Measurements from ENCODE around the gene PTPRJ. TPM values are rescaled to one million over a fixed set of nuclear protein-coding genes. Genes with fewer than 3 reads are reported as not detected.

PTPRJ gene
- total and polyA plus RNA-seq, 2 of the 13 experiments (the other 11 are each of a cell fraction or from before 2014, with no cell fraction given), result 1.0 to 1.2 TPM

- in situ Hi-C loops (cut with HindIII; ENCODE audit: extremely low pct_ligation_motif_present, low pct_unique_long_range_greater_than_20kb) (no loop called here), intact Hi-C loops (cut with micrococcal nuclease; ENCODE audit: unreplicated experiment) (no loop called here)
- TF ChIP-seq ZNF136 (CRISPR knock-in tag; IDR thresholded peaks at IDR 0.05; ENCODE audit: low read depth) (no peak), ZNF629 (CRISPR knock-in tag; conservative IDR thresholded peaks at IDR 0.05) (no peak), ZNF468 (CRISPR knock-in tag; IDR thresholded peaks at IDR 0.05) (no peak), ZNF761 (CRISPR knock-in tag; conservative IDR thresholded peaks at IDR 0.05) (no peak), ZNF101 (CRISPR knock-in tag; IDR thresholded peaks at IDR 0.05; ENCODE audit: borderline replicate concordance, low read depth) (no peak), POGK (CRISPR knock-in tag; conservative IDR thresholded peaks at IDR 0.05) (no peak), KLF13 (CRISPR knock-in tag; IDR thresholded peaks at IDR 0.05) (no peak), ARNT2 (CRISPR knock-in tag; IDR thresholded peaks at IDR 0.05; ENCODE audit: low read depth) (no peak), SNAPC5 (CRISPR knock-in tag; IDR thresholded peaks at IDR 0.05; ENCODE audit: borderline replicate concordance) (no peak), MTF2 (CRISPR knock-in tag; IDR thresholded peaks at IDR 0.05; ENCODE audit: borderline replicate concordance) (no peak), PLSCR1 (CRISPR knock-in tag; IDR thresholded peaks at IDR 0.05; ENCODE audit: borderline replicate concordance) (no peak), ZBTB34 (CRISPR knock-in tag; IDR thresholded peaks at IDR 0.05) (no peak), ZBTB38 (CRISPR knock-in tag; IDR thresholded peaks at IDR 0.05) (no peak), ZKSCAN8 (CRISPR knock-in tag; IDR thresholded peaks at IDR 0.05; ENCODE audit: borderline replicate concordance) (no peak), BHLHE40 (IDR thresholded peaks at IDR 0.05; ENCODE audit: low read length) (no peak), ZNF891 (CRISPR knock-in tag; IDR thresholded peaks at IDR 0.05) (no peak), FLYWCH1 (CRISPR knock-in tag; IDR thresholded peaks at IDR 0.05) (no peak)
- FAIRE-seq, result no peak
- 53% methylated on average over 2 of the region's 2 CpGs for WGBS (ENCODE audit: low lambda C conversion rate)
- ChIA-PET POLR2A (no interaction called here), CTCF (ENCODE audit: low intra/inter-chr PET ratio, low total read pairs) (no interaction called here)
- Histone ChIP-seq H3K9ac (ENCODE audit: insufficient read depth, low read depth, low read length) (no peak overlapping the region), H3K27me3 (ENCODE audit: control insufficient read depth in 1 of 2, insufficient read depth in 2 of 2, low read length in 2 of 2) (no peaks in the 10 kb centered on the region), H3K4me3 (replicated peaks in 1 of 3; ENCODE audit: insufficient read depth in 1 of 3, low read depth in 2 of 3, low read length in 3 of 3) (no peak overlapping the region), H3K36me3 (replicated peaks in 1 of 2; ENCODE audit: control insufficient read depth in 1 of 2, insufficient read depth in 2 of 2, low read length in 2 of 2) (no peaks in the 10 kb centered on the region), H3K4me2 (ENCODE audit: low read depth, low read length) (no peak overlapping the region), H3K9me3 (ENCODE audit: low read length) (no peaks in the 10 kb centered on the region), H2AFZ (ENCODE audit: low read length) (no peak overlapping the region), H4K20me1 (ENCODE audit: insufficient read depth, low read length) (no peaks in the 10 kb centered on the region), H3K79me2 (ENCODE audit: insufficient read depth, low read length) (no peaks in the 10 kb centered on the region), H3K27ac (ENCODE audit: extremely low read length, insufficient read depth, low read length) (no peak overlapping the region), H3K4me1 (ENCODE audit: insufficient read depth, low read length) (no peaks in the 10 kb centered on the region)
- DNase-seq (ENCODE audit: low spot score), result no peak
- no TSS peak for BruUV-seq (replicated peaks)
- no peak for ATAC-seq
These were observed 83.1 kb downstream of the PTPRJ start for GRCh38 chr11:48063424-48063978.
